ENCODE data around the gene ITFG1. TPM values are rescaled to one million over a fixed set of nuclear protein-coding genes. Genes with fewer than 3 reads are reported as not detected.

Gene ITFG1
- total RNA-seq, 1 experiment from 2014 or later, result 18.0 TPM

DNA sequence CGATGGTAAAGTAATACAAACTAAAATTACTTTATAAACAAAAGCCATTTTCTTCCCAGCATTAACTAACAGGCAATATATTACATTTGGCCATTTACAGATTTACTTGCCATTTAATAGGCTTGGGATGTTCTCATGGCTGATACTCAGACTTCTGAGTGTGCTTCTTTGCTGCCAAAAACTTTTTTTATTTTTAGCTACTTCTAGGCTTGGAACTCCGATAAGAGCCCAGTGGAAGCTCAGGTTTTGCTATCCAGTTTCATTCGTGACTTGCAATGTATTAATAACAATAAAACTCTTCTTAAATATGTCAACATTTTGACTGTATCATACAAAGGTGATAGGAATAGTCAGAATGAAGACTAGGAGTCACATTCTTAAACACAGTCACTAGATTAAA is 152.3 kb downstream of the ITFG1 start:
- DNase-seq, result no peak
- Histone ChIP-seq H3K23me2 (ENCODE audit: insufficient read length, low read depth, low read length, poor library complexity, severe bottlenecking) (no peaks in the 10 kb centered on the region), H3K27me3 (ENCODE audit: insufficient read depth, low read length) (no peaks in the 10 kb centered on the region), H3K4me1 (ENCODE audit: insufficient read depth, low read length) (no peaks in the 10 kb centered on the region; the same call in 1 of the 2 replicates), H3K18ac (ENCODE audit: insufficient read length, low read depth, low read length) (no peak overlapping the region), H2BK12ac (ENCODE audit: insufficient read length, low read depth, low read length) (no peak overlapping the region), H2BK15ac (ENCODE audit: low read depth, low read length) (no peak overlapping the region), H2AK5ac (ENCODE audit: insufficient read length, low read length) (no peak overlapping the region), H3K79me1 (ENCODE audit: insufficient read depth, low read depth, low read length, poor library complexity, severe bottlenecking) (no peaks in the 10 kb centered on the region), H4K20me1 (ENCODE audit: control insufficient read depth, insufficient read depth, insufficient read length) (no peaks in the 10 kb centered on the region), H3K4me2 (ENCODE audit: insufficient read depth, insufficient read length, low read length) (no peak overlapping the region), H4K91ac (ENCODE audit: insufficient read length, low read depth, low read length) (no peak overlapping the region), H3K27ac (ENCODE audit: insufficient read length, low read depth, low read length) (no peak overlapping the region), H4K8ac (replicated peaks; ENCODE audit: insufficient read length, low read depth, low read length) (no peak overlapping the region), H2BK5ac (ENCODE audit: insufficient read length, low read length) (no peak overlapping the region), H2AFZ (ENCODE audit: low read length) (no peak overlapping the region), H4K5ac (ENCODE audit: insufficient read length, low read depth, low read length) (no peak overlapping the region), H3K56ac (ENCODE audit: insufficient read length, low read depth, low read length) (no peak overlapping the region), H3K14ac (ENCODE audit: insufficient read depth, low read length) (no peak overlapping the region), H3K79me2 (ENCODE audit: insufficient read depth, low read length) (no peaks in the 10 kb centered on the region), H3K9ac (ENCODE audit: extremely low read depth, insufficient read length, low read length) (no peak overlapping the region), H3T11ph (ENCODE audit: low read length) (no peak overlapping the region), H2BK20ac (ENCODE audit: low read depth, low read length, poor library complexity, severe bottlenecking) (no peak overlapping the region), H3K23ac (ENCODE audit: insufficient read length, low read depth, low read length) (no peak overlapping the region), H3K9me3 (ENCODE audit: control insufficient read depth, low read depth, low read length) (no peaks in the 10 kb centered on the region), H3K4ac (ENCODE audit: low read depth, low read length) (no peak overlapping the region), H2BK120ac (ENCODE audit: low read depth, low read length, poor library complexity, severe bottlenecking) (no peak overlapping the region)
- peaks cover 17 to 19% of the 10 kb centered on the region in 2 experiments for H3K4me1 Mint-ChIP-seq
- WGBS (ENCODE audit: extremely low coverage, insufficient read length, low lambda C conversion rate), result no CpG with 5 or more reads among the region's 3 CpGs
- TF ChIP-seq CTCF (conservative IDR thresholded peaks at IDR 0.05), result no peak
- peaks cover 0 to 3% (median 0%) of the 10 kb centered on the region in 3 experiments; a peak in 2 of 7 replicates for H3K36me3 Mint-ChIP-seq (ENCODE audit: insufficient read depth in 1 of 3, low read depth in 3 of 3)
- H3K9me3 Mint-ChIP-seq, result no peaks in the 10 kb centered on the region
- H3K27me3 Mint-ChIP-seq (ENCODE audit: low read depth), result no peaks in the 10 kb centered on the region
- H3K27ac Mint-ChIP-seq, result no peak overlapping the region
- H3K4me3 Mint-ChIP-seq, result no peak overlapping the region
